Adipocyte (in vitro differentiated cells): ENCODE measurements around the gene PCSK2.

Source experiments
- DNase-seq: peaks from one replicate; pipeline ENCODE4 v3.0.0-alpha.2; 2015; ENCODE audit warnings: low read depth
- H3K27me3 ChIP-seq: replicated peaks from 2 replicates; pipeline ENCODE4 v1.7.0; 2013; ENCODE audit warnings: mild to moderate bottlenecking, low read length, moderate library complexity; ENCODE audit not compliant: control insufficient read depth, insufficient read depth
- H3K36me3 ChIP-seq: 2 replicates; pipeline ENCODE4 v1.7.0; 2013; ENCODE audit warnings: low read length, mild to moderate bottlenecking, moderate library complexity; ENCODE audit not compliant: control insufficient read depth, insufficient read depth, severe bottlenecking
- H3K4me1 ChIP-seq: 2 replicates; pipeline ENCODE4 v1.7.0; 2013; ENCODE audit warnings: mild to moderate bottlenecking, low read length, moderate library complexity; ENCODE audit not compliant: control insufficient read depth, insufficient read depth
- H3K4me3 ChIP-seq: 2 replicates; pipeline ENCODE4 v1.7.0; 2013; ENCODE audit warnings: mild to moderate bottlenecking, low read length, moderate library complexity
- H3K9ac ChIP-seq: 2 replicates; pipeline ENCODE4 v1.7.0; 2013; ENCODE audit warnings: mild to moderate bottlenecking, low read length, moderate library complexity
- H3K9me3 ChIP-seq: 2 replicates; pipeline ENCODE4 v1.7.0; 2013; ENCODE audit warnings: mild to moderate bottlenecking, low read length, moderate library complexity; ENCODE audit not compliant: control insufficient read depth

PCSK2 gene

GRCh38 chr20:17508756-17509155, 281.9 kb downstream of the PCSK2 start:
- Histone ChIP-seq H3K4me3 (no peak overlapping the region), H3K4me1 (no peaks in the 10 kb centered on the region), H3K36me3 (no peaks in the 10 kb centered on the region), H3K9ac (no peak overlapping the region), H3K9me3 (no peaks in the 10 kb centered on the region), H3K27me3 (peaks cover 8% of the 10 kb centered on the region)
- DNase-seq: no peak

- no peak for DNase-seq
- Histone ChIP-seq H3K27me3 (peaks cover 8% of the 10 kb centered on the region), H3K9ac (no peak overlapping the region), H3K9me3 (no peaks in the 10 kb centered on the region), H3K36me3 (no peaks in the 10 kb centered on the region), H3K4me3 (no peak overlapping the region), H3K4me1 (no peaks in the 10 kb centered on the region)
These were observed 283.7 kb downstream of the PCSK2 start for GRCh38 chr20:17510548-17510947.

GRCh38 chr20:17511401-17511800, 284.6 kb downstream of the PCSK2 start:
- Histone ChIP-seq H3K9ac (no peak overlapping the region), H3K27me3 (peaks cover 8% of the 10 kb centered on the region), H3K4me1 (no peaks in the 10 kb centered on the region), H3K4me3 (no peak overlapping the region), H3K36me3 (no peaks in the 10 kb centered on the region), H3K9me3 (no peaks in the 10 kb centered on the region)
- DNase-seq: no peak

GRCh38 chr20:17513939-17514338, 287.1 kb downstream of the PCSK2 start:
- peaks cover 8% of the 10 kb centered on the region for H3K27me3 ChIP-seq
- H3K9me3 ChIP-seq: no peaks in the 10 kb centered on the region
- H3K4me3 ChIP-seq: no peak overlapping the region
- no peak overlapping the region for H3K9ac ChIP-seq
- no peaks in the 10 kb centered on the region for H3K4me1 ChIP-seq
- DNase-seq: no peak
- H3K36me3 ChIP-seq: no peaks in the 10 kb centered on the region

- Histone ChIP-seq H3K9me3 (no peaks in the 10 kb centered on the region), H3K4me1 (no peaks in the 10 kb centered on the region), H3K4me3 (no peak overlapping the region), H3K9ac (no peak overlapping the region), H3K27me3 (peaks cover 8% of the 10 kb centered on the region), H3K36me3 (no peaks in the 10 kb centered on the region)
- no peak for DNase-seq
These were observed 288.2 kb downstream of the PCSK2 start for GRCh38 chr20:17515053-17515452.

- Histone ChIP-seq H3K4me3 (no peak overlapping the region), H3K27me3 (peaks cover 8% of the 10 kb centered on the region), H3K9me3 (no peaks in the 10 kb centered on the region), H3K9ac (no peak overlapping the region), H3K36me3 (no peaks in the 10 kb centered on the region), H3K4me1 (no peaks in the 10 kb centered on the region)
- DNase-seq: peak; percentile 21
These were observed 291.7 kb downstream of the PCSK2 start for GRCh38 chr20:17518339-17519052.

- H3K4me3 ChIP-seq: no peak overlapping the region
- no peak for DNase-seq
- no peaks in the 10 kb centered on the region for H3K27me3 ChIP-seq
- H3K9ac ChIP-seq: no peak overlapping the region
- no peaks in the 10 kb centered on the region for H3K36me3 ChIP-seq
- no peaks in the 10 kb centered on the region for H3K9me3 ChIP-seq
- no peaks in the 10 kb centered on the region for H3K4me1 ChIP-seq
These were observed 292.9 kb downstream of the PCSK2 start for GRCh38 chr20:17519606-17520285.

- H3K36me3 ChIP-seq: no peaks in the 10 kb centered on the region
- H3K27me3 ChIP-seq: peaks cover 2% of the 10 kb centered on the region
- no peaks in the 10 kb centered on the region for H3K9me3 ChIP-seq
- no peak overlapping the region for H3K9ac ChIP-seq
- no peak for DNase-seq
- no peaks in the 10 kb centered on the region for H3K4me1 ChIP-seq
- H3K4me3 ChIP-seq: no peak overlapping the region
These were observed 293.7 kb downstream of the PCSK2 start for GRCh38 chr20:17520583-17520982.

GRCh38 chr20:17522528-17522927, 295.7 kb downstream of the PCSK2 start:
- no peak overlapping the region for H3K4me3 ChIP-seq
- H3K4me1 ChIP-seq: no peaks in the 10 kb centered on the region
- DNase-seq: no peak
- H3K9me3 ChIP-seq: no peaks in the 10 kb centered on the region
- H3K9ac ChIP-seq: no peak overlapping the region
- H3K27me3 ChIP-seq: peaks cover 2% of the 10 kb centered on the region
- no peaks in the 10 kb centered on the region for H3K36me3 ChIP-seq

- no peak overlapping the region for H3K9ac ChIP-seq
- H3K9me3 ChIP-seq: no peaks in the 10 kb centered on the region
- peaks cover 2% of the 10 kb centered on the region for H3K27me3 ChIP-seq
- no peaks in the 10 kb centered on the region for H3K36me3 ChIP-seq
- DNase-seq: no peak
- no peak overlapping the region for H3K4me3 ChIP-seq
- no peaks in the 10 kb centered on the region for H3K4me1 ChIP-seq
These were observed 296.5 kb downstream of the PCSK2 start for GRCh38 chr20:17523326-17523725.

- Histone ChIP-seq H3K27me3 (peaks cover 2% of the 10 kb centered on the region), H3K9ac (no peak overlapping the region), H3K4me3 (no peak overlapping the region), H3K9me3 (no peaks in the 10 kb centered on the region), H3K36me3 (no peaks in the 10 kb centered on the region), H3K4me1 (no peaks in the 10 kb centered on the region)
- no peak for DNase-seq
These were observed 297.7 kb downstream of the PCSK2 start for GRCh38 chr20:17524560-17524959.
